GM23338 (cell line): ENCODE data around the gene SPINT1.

Experiments used
- CREB1 ChIP-seq: fragments of 250-450 bp; sonication (Bioruptor Pico); IDR thresholded peaks from 2 replicates; pipeline ENCODE4 v1.5.0; 2020; ENCODE audit warnings: low read depth, mild to moderate bottlenecking, moderate library complexity
- EZH2 ChIP-seq: fragments of 200-600 bp; sonication (generic); IDR thresholded peaks from one replicate; pipeline ENCODE4 v1.8.0; 2017; ENCODE audit warnings: antibody characterized with exemption, mild to moderate bottlenecking, low read depth; ENCODE audit not compliant: unreplicated experiment
- EZH2phosphoT487 ChIP-seq: fragments of 200-600 bp; sonication (generic); IDR thresholded peaks from one replicate; pipeline ENCODE4 v1.8.1; 2018; ENCODE audit warnings: antibody characterized with exemption; ENCODE audit not compliant: unreplicated experiment
- JUNB ChIP-seq: IDR thresholded peaks from one replicate; pipeline ENCODE4 v1.6.1; 2016; ENCODE audit warnings: antibody characterized with exemption; ENCODE audit not compliant: unreplicated experiment
- POLR2AphosphoS5 ChIP-seq: IDR thresholded peaks from 2 replicates; pipeline ENCODE4 v1.6.1; 2016; ENCODE audit warnings: antibody characterized with exemption, low read depth
- STAT1 ChIP-seq: IDR thresholded peaks from one replicate; pipeline ENCODE4 v1.6.1; 2016; ENCODE audit warnings: antibody characterized with exemption; ENCODE audit not compliant: unreplicated experiment
- ZNF331 ChIP-seq: fragments of 250-450 bp; sonication (Bioruptor Pico); IDR thresholded peaks from 2 replicates; pipeline ENCODE4 v1.5.0; 2020; ENCODE audit warnings: low read depth, mild to moderate bottlenecking, moderate library complexity
- TF ChIP-seq, protein P1 (sequence below), 2 experiments: fragments of 200-600 bp in 1 of 2; sonication (generic) in 1 of 2; conservative IDR thresholded peaks; 2 replicates each; pipeline versions ENCODE4 v1.5.1 to v1.6.1; 2016 to 2017; ENCODE audit warnings: antibody characterized with exemption in 2 of 2, low read depth in 2 of 2, mild to moderate bottlenecking in 2 of 2, moderate library complexity in 1 of 2
- TF ChIP-seq, protein P2 (sequence below): IDR thresholded peaks from one replicate; pipeline ENCODE4 v1.6.1; 2018; ENCODE audit warnings: antibody characterized with exemption; ENCODE audit not compliant: unreplicated experiment

DNA sequence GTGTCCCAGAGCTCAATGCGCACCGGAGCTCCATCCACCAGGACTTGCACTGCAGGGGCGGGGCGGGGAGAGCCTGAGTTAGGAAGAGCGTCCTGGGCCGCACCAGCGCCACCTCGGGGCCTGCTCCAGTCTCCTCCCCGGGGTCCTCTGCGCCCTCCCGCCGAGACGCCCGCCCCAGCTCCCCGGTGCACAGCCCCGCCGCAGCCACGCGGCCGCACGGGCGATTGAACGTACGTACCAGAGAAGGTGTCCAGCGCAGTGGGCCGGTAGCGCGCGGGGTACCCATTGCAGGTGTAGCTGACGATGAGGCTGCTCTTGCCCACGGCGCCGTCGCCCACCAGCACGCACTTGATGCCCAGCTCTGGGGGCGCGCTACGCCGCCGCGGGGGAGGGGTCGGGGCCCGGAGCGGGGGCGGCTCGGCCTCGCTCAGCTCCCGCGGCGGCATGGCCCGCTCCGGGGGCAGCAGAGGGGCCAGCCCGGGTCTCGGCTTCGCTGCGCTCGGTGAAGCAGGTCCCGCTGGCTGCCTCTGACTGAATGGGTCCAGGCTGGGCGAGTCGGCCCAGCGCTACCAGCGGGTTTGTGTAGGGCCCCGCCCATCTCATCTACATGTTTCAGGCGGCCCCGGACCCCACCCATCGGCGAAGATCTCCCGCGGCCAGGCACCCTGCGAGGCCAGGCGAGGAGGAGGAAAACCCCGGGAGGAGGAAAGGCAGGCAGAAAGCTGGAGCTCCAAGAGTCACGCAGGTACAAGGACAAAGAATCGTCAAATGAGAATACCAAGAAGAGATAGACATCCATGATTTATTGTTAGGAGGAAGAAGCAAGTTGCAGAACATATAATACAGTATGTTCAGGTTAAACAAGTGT, 30.1 kb downstream of the SPINT1 start, which contains the start of gene RHOV:
- TF ChIP-seq POLR2AphosphoS5 (peak; percentile 70; the same call in 1 of the 2 replicates), JUNB (no peak), EZH2 (no peak), CREB1 (no peak), STAT1 (no peak), EZH2phosphoT487 (no peak), ZNF331 (CRISPR knock-in tag) (no peak)
- TF ChIP-seq, protein P1, sequence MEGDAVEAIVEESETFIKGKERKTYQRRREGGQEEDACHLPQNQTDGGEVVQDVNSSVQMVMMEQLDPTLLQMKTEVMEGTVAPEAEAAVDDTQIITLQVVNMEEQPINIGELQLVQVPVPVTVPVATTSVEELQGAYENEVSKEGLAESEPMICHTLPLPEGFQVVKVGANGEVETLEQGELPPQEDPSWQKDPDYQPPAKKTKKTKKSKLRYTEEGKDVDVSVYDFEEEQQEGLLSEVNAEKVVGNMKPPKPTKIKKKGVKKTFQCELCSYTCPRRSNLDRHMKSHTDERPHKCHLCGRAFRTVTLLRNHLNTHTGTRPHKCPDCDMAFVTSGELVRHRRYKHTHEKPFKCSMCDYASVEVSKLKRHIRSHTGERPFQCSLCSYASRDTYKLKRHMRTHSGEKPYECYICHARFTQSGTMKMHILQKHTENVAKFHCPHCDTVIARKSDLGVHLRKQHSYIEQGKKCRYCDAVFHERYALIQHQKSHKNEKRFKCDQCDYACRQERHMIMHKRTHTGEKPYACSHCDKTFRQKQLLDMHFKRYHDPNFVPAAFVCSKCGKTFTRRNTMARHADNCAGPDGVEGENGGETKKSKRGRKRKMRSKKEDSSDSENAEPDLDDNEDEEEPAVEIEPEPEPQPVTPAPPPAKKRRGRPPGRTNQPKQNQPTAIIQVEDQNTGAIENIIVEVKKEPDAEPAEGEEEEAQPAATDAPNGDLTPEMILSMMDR (conservative IDR thresholded peaks at IDR 0.05; ENCODE audit: low read depth in 2 of 2), result peak; percentile 35 to 61
- TF ChIP-seq, protein P2, sequence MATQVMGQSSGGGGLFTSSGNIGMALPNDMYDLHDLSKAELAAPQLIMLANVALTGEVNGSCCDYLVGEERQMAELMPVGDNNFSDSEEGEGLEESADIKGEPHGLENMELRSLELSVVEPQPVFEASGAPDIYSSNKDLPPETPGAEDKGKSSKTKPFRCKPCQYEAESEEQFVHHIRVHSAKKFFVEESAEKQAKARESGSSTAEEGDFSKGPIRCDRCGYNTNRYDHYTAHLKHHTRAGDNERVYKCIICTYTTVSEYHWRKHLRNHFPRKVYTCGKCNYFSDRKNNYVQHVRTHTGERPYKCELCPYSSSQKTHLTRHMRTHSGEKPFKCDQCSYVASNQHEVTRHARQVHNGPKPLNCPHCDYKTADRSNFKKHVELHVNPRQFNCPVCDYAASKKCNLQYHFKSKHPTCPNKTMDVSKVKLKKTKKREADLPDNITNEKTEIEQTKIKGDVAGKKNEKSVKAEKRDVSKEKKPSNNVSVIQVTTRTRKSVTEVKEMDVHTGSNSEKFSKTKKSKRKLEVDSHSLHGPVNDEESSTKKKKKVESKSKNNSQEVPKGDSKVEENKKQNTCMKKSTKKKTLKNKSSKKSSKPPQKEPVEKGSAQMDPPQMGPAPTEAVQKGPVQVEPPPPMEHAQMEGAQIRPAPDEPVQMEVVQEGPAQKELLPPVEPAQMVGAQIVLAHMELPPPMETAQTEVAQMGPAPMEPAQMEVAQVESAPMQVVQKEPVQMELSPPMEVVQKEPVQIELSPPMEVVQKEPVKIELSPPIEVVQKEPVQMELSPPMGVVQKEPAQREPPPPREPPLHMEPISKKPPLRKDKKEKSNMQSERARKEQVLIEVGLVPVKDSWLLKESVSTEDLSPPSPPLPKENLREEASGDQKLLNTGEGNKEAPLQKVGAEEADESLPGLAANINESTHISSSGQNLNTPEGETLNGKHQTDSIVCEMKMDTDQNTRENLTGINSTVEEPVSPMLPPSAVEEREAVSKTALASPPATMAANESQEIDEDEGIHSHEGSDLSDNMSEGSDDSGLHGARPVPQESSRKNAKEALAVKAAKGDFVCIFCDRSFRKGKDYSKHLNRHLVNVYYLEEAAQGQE, result no peak
